HepG2 (cell line): ENCODE measurements around the gene SNX19. TPM values are rescaled to one million over a fixed set of nuclear protein-coding genes. Genes with fewer than 3 reads are reported as not detected.

Experiments
- CC2D1A ChIP-seq: sonication (generic); formaldehyde crosslinking; IDR thresholded peaks from 2 replicates; pipeline ENCODE4 v1.8.1; 2023; ENCODE audit warnings: mild to moderate bottlenecking, missing genetic modification reagents
- CHCHD3 ChIP-seq: sonication (generic); formaldehyde crosslinking; IDR thresholded peaks from 2 replicates; pipeline ENCODE4 v1.8.0; 2022; ENCODE audit warnings: mild to moderate bottlenecking, missing genetic modification reagents, moderate library complexity
- DPF2 ChIP-seq: sonication (generic); formaldehyde crosslinking; IDR thresholded peaks from 2 replicates; pipeline ENCODE4 v1.4.0; 2020; ENCODE audit warnings: mild to moderate bottlenecking, low read depth, missing genetic modification reagents, borderline replicate concordance
- HMG20A ChIP-seq: IDR thresholded peaks from 2 replicates; pipeline ENCODE4 v1.6.1; 2016; ENCODE audit warnings: borderline replicate concordance
- HMGA1 ChIP-seq: sonication (generic); formaldehyde crosslinking; conservative IDR thresholded peaks from 2 replicates; pipeline ENCODE4 v1.4.0; 2020; ENCODE audit warnings: missing genetic modification reagents
- HOXA3 ChIP-seq: sonication (generic); formaldehyde crosslinking; IDR thresholded peaks from 2 replicates; pipeline ENCODE4 v1.5.0; 2020; ENCODE audit warnings: missing genetic modification reagents
- KLF13 ChIP-seq: sonication (generic); formaldehyde crosslinking; IDR thresholded peaks from 2 replicates; pipeline ENCODE4 v1.4.0; 2020; ENCODE audit warnings: mild to moderate bottlenecking, missing genetic modification reagents
- PHB2 ChIP-seq: fragments of 450-650 bp; IDR thresholded peaks from 2 replicates; pipeline ENCODE4 v1.6.1; 2018; ENCODE audit not compliant: partially characterized antibody
- PHF20 ChIP-seq: sonication (generic); formaldehyde crosslinking; IDR thresholded peaks from 2 replicates; pipeline ENCODE4 v1.5.0; 2020; ENCODE audit warnings: mild to moderate bottlenecking, missing genetic modification reagents
- RARA ChIP-seq: IDR thresholded peaks from 2 replicates; pipeline ENCODE4 v1.6.1; 2016; ENCODE audit warnings: missing genetic modification reagents, missing compliant biosample characterization
- RELA ChIP-seq: sonication (generic); formaldehyde crosslinking; IDR thresholded peaks from 2 replicates; pipeline ENCODE4 v1.4.0; 2020; ENCODE audit warnings: missing genetic modification reagents
- RORA ChIP-seq: sonication (generic); formaldehyde crosslinking; IDR thresholded peaks from 2 replicates; pipeline ENCODE4 v1.5.0; 2020; ENCODE audit warnings: mild to moderate bottlenecking, missing genetic modification reagents, moderate library complexity
- SMARCC2 ChIP-seq: fragments of 450-650 bp; IDR thresholded peaks from 2 replicates; pipeline ENCODE4 v1.6.1; 2017; ENCODE audit warnings: antibody characterized with exemption, mild to moderate bottlenecking
- SRSF4 ChIP-seq: fragments of 200-400 bp; formaldehyde crosslinking; IDR thresholded peaks from one replicate; pipeline ENCODE4 v1.6.1; 2018; ENCODE audit warnings: mild to moderate bottlenecking, low read depth, low read length, moderate library complexity; ENCODE audit not compliant: poor library complexity, severe bottlenecking
- TARDBP ChIP-seq: sonication (generic); formaldehyde crosslinking; IDR thresholded peaks from 2 replicates; pipeline ENCODE4 v1.8.0; 2022; ENCODE audit warnings: mild to moderate bottlenecking, missing genetic modification reagents
- THAP8 ChIP-seq: sonication (generic); formaldehyde crosslinking; IDR thresholded peaks from 2 replicates; pipeline ENCODE4 v1.5.1; 2020; ENCODE audit warnings: missing genetic modification reagents, mild to moderate bottlenecking, borderline replicate concordance
- ZBTB14 ChIP-seq: sonication (generic); formaldehyde crosslinking; IDR thresholded peaks from 2 replicates; pipeline ENCODE4 v1.4.0; 2020; ENCODE audit warnings: missing genetic modification reagents
- ZBTB3 ChIP-seq: sonication (generic); formaldehyde crosslinking; IDR thresholded peaks from 2 replicates; pipeline ENCODE4 v1.4.0; 2020; ENCODE audit warnings: low read depth, mild to moderate bottlenecking, moderate library complexity, missing genetic modification reagents, borderline replicate concordance
- ZFP37 ChIP-seq: sonication (generic); formaldehyde crosslinking; IDR thresholded peaks from 2 replicates; pipeline ENCODE4 v1.4.0; 2020; ENCODE audit warnings: missing genetic modification reagents, borderline replicate concordance
- ZNF225 ChIP-seq: sonication (generic); formaldehyde crosslinking; IDR thresholded peaks from 2 replicates; pipeline ENCODE4 v1.4.0; 2020; ENCODE audit warnings: mild to moderate bottlenecking, missing genetic modification reagents
- ZNF280D ChIP-seq: sonication (generic); formaldehyde crosslinking; IDR thresholded peaks from 2 replicates; pipeline ENCODE4 v1.5.1; 2020; ENCODE audit warnings: mild to moderate bottlenecking, missing genetic modification reagents
- ZNF589 ChIP-seq: sonication (generic); formaldehyde crosslinking; conservative IDR thresholded peaks from 2 replicates; pipeline ENCODE4 v1.8.0; 2022; ENCODE audit warnings: mild to moderate bottlenecking, moderate library complexity, missing genetic modification reagents
- ZNF616 ChIP-seq: sonication (generic); formaldehyde crosslinking; IDR thresholded peaks from 2 replicates; pipeline ENCODE4 v1.5.0; 2020; ENCODE audit warnings: low read depth, mild to moderate bottlenecking, missing genetic modification reagents
- ZNF644 ChIP-seq: IDR thresholded peaks from 2 replicates; pipeline ENCODE4 v1.6.1; 2016; ENCODE audit warnings: low read depth
- ZNF691 ChIP-seq: sonication (generic); formaldehyde crosslinking; IDR thresholded peaks from 2 replicates; pipeline ENCODE4 v1.4.0; 2020; ENCODE audit warnings: missing genetic modification reagents, low read depth, mild to moderate bottlenecking, borderline replicate concordance
- polyA plus RNA-seq, 8 experiments: library from polyadenylated mRNA; depleted of rRNA in 3 of 8; stranded (reverse) in 7 of 8; unstranded in 1 of 8; fragments of >200 nt; fragmentation: Illumina TruSeq in 4 of 8; extraction: Trizol in 4 of 8; gene quantifications; 2 replicates each; pipeline versions ENCODE4 v1.2.1 to v1.2.3, GENCODE V29; 2011 to 2016; ENCODE audit warnings: low read depth in 4 of 8, missing spikeins in 1 of 8, mixed read lengths in 1 of 8; ENCODE audit not compliant: insufficient read depth in 1 of 8
- total RNA-seq, 5 experiments: library from RNA; depleted of rRNA; stranded (reverse); fragments of >200 nt; fragmentation: Illumina TruSeq; extraction: Trizol; gene quantifications; 2 replicates each; pipeline ENCODE4 v1.2.3, GENCODE V29; 2016; ENCODE audit warnings: low read depth in 1 of 5

SNX19 gene
- total and polyA plus RNA-seq, 2 of the 13 experiments (the other 11 are each of a cell fraction or from before 2014, with no cell fraction given): 0.13 to 0.27 TPM

GRCh38 chr11:130865091-130865773 is 51.0 kb downstream of the SNX19 start (continued):
- TF ChIP-seq TARDBP (CRISPR knock-in tag) (peak; percentile 15; the same call in 1 of the 2 replicates), THAP8 (CRISPR knock-in tag) (0 out of 2 replicates have a peak, but pooled peaks have one; percentile 30), ZFP37 (CRISPR knock-in tag) (no peak), CC2D1A (no peak), ZNF589 (no peak), ZNF691 (CRISPR knock-in tag) (no peak), ZNF616 (CRISPR knock-in tag) (0 out of 2 replicates have a peak, but pooled peaks have one; percentile 17), DPF2 (no peak), ZBTB3 (no peak), KLF13 (no peak), PHF20 (CRISPR knock-in tag) (no peak), RELA (CRISPR knock-in tag) (no peak), HOXA3 (0 out of 2 replicates have a peak, but pooled peaks have one; percentile 26), PHB2 (no peak), SMARCC2 (no peak), HMGA1 (no peak), ZNF225 (CRISPR knock-in tag) (no peak), CHCHD3 (CRISPR knock-in tag) (no peak), ZNF644 (0 out of 2 replicates have a peak, but pooled peaks have one; percentile 54), HMG20A (CRISPR knock-in tag) (no peak), ZNF280D (CRISPR knock-in tag) (no peak; the same call in 1 of the 2 replicates), SRSF4 (no peak), RORA (no peak), ZBTB14 (CRISPR knock-in tag) (no peak), RARA (no peak)
